ENCODE results near the gene CHST11.

DNA sequence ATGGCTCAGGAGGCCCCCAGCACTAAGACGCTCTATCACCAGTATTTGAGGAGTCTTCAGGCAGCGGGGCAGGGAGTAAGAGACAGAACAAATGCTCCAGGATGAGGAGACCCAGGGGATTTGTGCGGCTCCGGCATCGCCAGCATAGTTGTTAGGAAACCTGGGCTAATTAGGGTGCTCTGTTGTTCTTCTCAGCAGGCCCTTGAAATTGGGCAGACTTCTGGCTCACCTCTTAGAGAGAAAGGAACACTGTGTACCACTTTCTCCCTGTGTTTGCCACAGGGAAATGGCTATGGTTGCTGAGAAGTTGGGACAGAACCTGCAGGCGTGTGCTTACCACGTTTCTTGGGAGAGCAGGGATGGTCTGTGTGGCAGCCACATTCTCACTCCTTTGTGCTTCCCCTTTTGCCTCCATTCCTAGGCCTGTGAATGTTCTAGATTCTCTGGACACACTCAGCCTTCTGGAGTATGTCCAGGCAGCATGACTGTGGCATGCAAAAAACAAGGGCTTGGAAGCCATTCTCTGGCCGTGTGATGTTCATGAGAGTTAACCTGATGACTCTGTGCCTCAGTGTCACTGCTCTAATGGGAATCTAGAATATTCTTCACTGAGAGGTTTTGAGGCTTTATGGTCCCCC, 109.0 kb downstream of the CHST11 start:
- no peak for TF ChIP-seq FOXA1 (IDR thresholded peaks at IDR 0.05; ENCODE audit: borderline replicate concordance)
- no peak for TF ChIP-seq NFATC3 (IDR thresholded peaks at IDR 0.05)
- TF ChIP-seq RAD21 (CRISPR knock-in tag; conservative IDR thresholded peaks at IDR 0.05 in 1 of 2, IDR thresholded peaks at IDR 0.05 in 1 of 2) = no peak
- no peak for TF ChIP-seq CREB1 (IDR thresholded peaks at IDR 0.05)
- TF ChIP-seq CREB1 (CRISPR knock-in tag; IDR thresholded peaks at IDR 0.05) = no peak
- no peak for TF ChIP-seq KAT8 (IDR thresholded peaks at IDR 0.05; ENCODE audit: low read depth)
- no peak for TF ChIP-seq SP1 (CRISPR knock-in tag; IDR thresholded peaks at IDR 0.05)
- no peak for TF ChIP-seq MYC (IDR thresholded peaks at IDR 0.05; ENCODE audit: low read depth, low read length)
- no peak for TF ChIP-seq MYC (CRISPR knock-in tag; IDR thresholded peaks at IDR 0.05; ENCODE audit: borderline replicate concordance, low read depth)
- TF ChIP-seq PHF20 (IDR thresholded peaks at IDR 0.05; ENCODE audit: partially characterized antibody) = no peak
- no peak for TF ChIP-seq GATAD2A (IDR thresholded peaks at IDR 0.05)
- TF ChIP-seq CBFA2T2 (conservative IDR thresholded peaks at IDR 0.05) = no peak
- no peak for TF ChIP-seq MAZ (CRISPR knock-in tag; conservative IDR thresholded peaks at IDR 0.05 in 1 of 2, IDR thresholded peaks at IDR 0.05 in 1 of 2)
